GM23338 (cell line): Measurements from ENCODE around the gene DAPK2. TPM values are rescaled to one million over a fixed set of nuclear protein-coding genes. Genes with fewer than 3 reads are reported as not detected.
"Not testable (repeated sequence)": the region's sequence is repeated elsewhere in the genome, so short reads cannot be mapped to it uniquely, and the experiment has no call there.

Source experiments
- ATAC-seq: fragments of 200-7000 bp; cut with Tn5 transposase; 3 replicates; pipeline ENCODE4 v1.9.1; 2020
- DNase-seq: peaks from one replicate; pipeline ENCODE4 v3.0.0-alpha.2; 2015; ENCODE audit warnings: low spot score
- H2AFZ ChIP-seq: fragments of 200-600 bp; sonication (generic); 2 replicates; pipeline ENCODE4 v1.8.0; 2016; ENCODE audit warnings: antibody characterized with exemption, mild to moderate bottlenecking, moderate library complexity
- H3F3A ChIP-seq: fragments of 200-600 bp; sonication (generic); replicated peaks from 2 replicates; pipeline ENCODE4 v1.8.0; 2017; ENCODE audit warnings: antibody characterized with exemption, mixed run types, low read depth
- H3K27ac ChIP-seq: fragments of 200-600 bp; sonication (generic); 2 replicates; pipeline ENCODE4 v1.6.1; 2016; ENCODE audit warnings: low read depth
- H3K27me3 ChIP-seq: fragments of 200-600 bp; sonication (generic); 2 replicates; pipeline ENCODE4 v1.8.0; 2016; ENCODE audit warnings: mild to moderate bottlenecking, mixed run types, moderate library complexity; ENCODE audit not compliant: insufficient read depth
- H3K36me3 ChIP-seq: fragments of 200-600 bp; sonication (generic); 2 replicates; pipeline ENCODE4 v1.8.0; 2016; ENCODE audit warnings: mild to moderate bottlenecking; ENCODE audit not compliant: insufficient read depth
- H3K4me1 ChIP-seq: fragments of 200-600 bp; sonication (generic); 2 replicates; pipeline ENCODE4 v1.8.0; 2016; ENCODE audit warnings: mild to moderate bottlenecking, moderate library complexity; ENCODE audit not compliant: insufficient read depth
- H3K4me2 ChIP-seq: fragments of 200-600 bp; sonication (generic); 2 replicates; pipeline ENCODE4 v1.7.1; 2017; ENCODE audit warnings: mixed run types
- H3K4me3 ChIP-seq: fragments of 200-600 bp; sonication (generic); 2 replicates; pipeline ENCODE4 v1.6.1; 2016; ENCODE audit warnings: mixed run types
- H3K79me2 ChIP-seq: fragments of 200-600 bp; sonication (generic); replicated peaks from 2 replicates; pipeline ENCODE4 v1.8.0; 2017; ENCODE audit warnings: mild to moderate bottlenecking; ENCODE audit not compliant: insufficient read depth
- H3K9me2 ChIP-seq: fragments of 200-600 bp; sonication (generic); 2 replicates; pipeline ENCODE4 v1.8.0; 2017; ENCODE audit not compliant: insufficient read depth
- H4K20me1 ChIP-seq: fragments of 200-600 bp; sonication (generic); replicated peaks from 2 replicates; pipeline ENCODE4 v1.8.0; 2017; ENCODE audit warnings: mild to moderate bottlenecking; ENCODE audit not compliant: insufficient read depth
- H3K27ac Mint-ChIP-seq: 2 replicates; pipeline ENCODE4 v1.8.0; 2020; ENCODE audit warnings: inconsistent platforms, mild to moderate bottlenecking, moderate library complexity, mixed read lengths
- H3K27me3 Mint-ChIP-seq: 3 replicates; pipeline ENCODE4 v1.8.0; 2022; ENCODE audit warnings: low read depth, mild to moderate bottlenecking, moderate library complexity, mixed read lengths, inconsistent platforms; ENCODE audit not compliant: insufficient read depth, poor library complexity
- H3K36me3 Mint-ChIP-seq: 3 replicates; pipeline ENCODE4 v1.8.0; 2021; ENCODE audit warnings: low read depth, mild to moderate bottlenecking, inconsistent platforms, moderate library complexity, mixed read lengths
- H3K4me1 Mint-ChIP-seq: 3 replicates; pipeline ENCODE4 v1.8.0; 2020; ENCODE audit warnings: mild to moderate bottlenecking, inconsistent platforms, mixed read lengths
- H3K4me3 Mint-ChIP-seq: 3 replicates; pipeline ENCODE4 v1.8.0; 2021; ENCODE audit warnings: moderate library complexity, mild to moderate bottlenecking, inconsistent platforms, mixed read lengths
- H3K9me3 Mint-ChIP-seq: 3 replicates; pipeline ENCODE4 v1.8.0; 2020; ENCODE audit warnings: moderate library complexity, mild to moderate bottlenecking, inconsistent platforms, mixed read lengths
- EZH2phosphoT487 ChIP-seq: fragments of 200-600 bp; sonication (generic); IDR thresholded peaks from one replicate; pipeline ENCODE4 v1.8.1; 2018; ENCODE audit warnings: antibody characterized with exemption; ENCODE audit not compliant: unreplicated experiment
- STAT1 ChIP-seq: IDR thresholded peaks from one replicate; pipeline ENCODE4 v1.6.1; 2016; ENCODE audit warnings: antibody characterized with exemption; ENCODE audit not compliant: unreplicated experiment
- ZNF331 ChIP-seq: fragments of 250-450 bp; sonication (Bioruptor Pico); IDR thresholded peaks from 2 replicates; pipeline ENCODE4 v1.5.0; 2020; ENCODE audit warnings: low read depth, mild to moderate bottlenecking, moderate library complexity
- polyA plus RNA-seq: library from polyadenylated mRNA; unstranded; fragments of >200 nt; fragmentation: Nextera tagmentation; extraction: Ambion mirVana; gene quantifications from 2 replicates; pipeline ENCODE4 v1.2.1, GENCODE V29; 2016
- total RNA-seq: library from RNA; depleted of rRNA; stranded (reverse); fragments of >200 nt; shearing (Covaris generic); gene quantifications from 2 replicates; pipeline ENCODE4 v1.2.3, GENCODE V29; 2014
- TF ChIP-seq, protein P1 (sequence below): fragments of 250-450 bp; sonication (Bioruptor Pico); IDR thresholded peaks from 2 replicates; pipeline ENCODE4 v1.5.0; 2020; ENCODE audit warnings: mild to moderate bottlenecking, moderate library complexity

Gene DAPK2
- total and polyA plus RNA-seq, 2 experiments from 2014 or later = 1.6 to 3.1 TPM

DNA sequence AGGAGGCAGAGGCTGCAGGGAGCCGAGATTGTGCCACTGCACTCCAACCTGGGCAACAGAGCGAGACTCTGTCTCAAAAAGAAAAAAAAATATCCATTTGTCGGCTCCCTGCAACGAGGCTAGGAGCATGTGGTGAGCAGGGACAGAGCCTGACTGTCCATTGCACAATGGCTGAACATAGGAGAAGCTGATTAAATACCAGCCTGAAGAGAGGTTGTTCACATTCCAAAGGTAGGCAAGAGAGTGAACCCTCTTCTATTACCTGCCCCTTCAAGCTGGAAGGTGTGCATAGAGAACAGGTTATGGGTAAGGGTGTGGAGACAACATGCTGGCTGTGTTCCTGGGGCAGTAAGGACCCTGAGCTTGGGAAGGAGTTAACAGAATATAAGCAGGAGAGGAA is 78.7 kb downstream of the DAPK2 start:
- Histone ChIP-seq H3K4me3 (no peak overlapping the region), H3K4me1 (peaks cover 6% of the 10 kb centered on the region), H3K79me2 (no peaks in the 10 kb centered on the region), H3K36me3 (0 out of 2 replicates have a peak, but pooled peaks cover 10% of the 10 kb centered on the region), H3K9me2 (peaks cover 6% of the 10 kb centered on the region; the same call in 1 of the 2 replicates), H3K27ac (no peak overlapping the region), H4K20me1 (no peaks in the 10 kb centered on the region), H3K27me3 (no peaks in the 10 kb centered on the region), H3F3A (no peaks in the 10 kb centered on the region), H3K4me2 (no peak overlapping the region), H2AFZ (no peak overlapping the region)
- Mint-ChIP-seq H3K4me3 (no peak overlapping the region), H3K27me3 (peaks cover 13% of the 10 kb centered on the region), H3K4me1 (peaks cover 21% of the 10 kb centered on the region), H3K9me3 (peaks cover 30% of the 10 kb centered on the region), H3K27ac (no peak overlapping the region), H3K36me3 (peaks cover 27% of the 10 kb centered on the region)
- DNase-seq = no peak
- ATAC-seq = no peak
- TF ChIP-seq STAT1 (no peak), ZNF331 (no peak), EZH2phosphoT487 (no peak)
- TF ChIP-seq, protein P1, sequence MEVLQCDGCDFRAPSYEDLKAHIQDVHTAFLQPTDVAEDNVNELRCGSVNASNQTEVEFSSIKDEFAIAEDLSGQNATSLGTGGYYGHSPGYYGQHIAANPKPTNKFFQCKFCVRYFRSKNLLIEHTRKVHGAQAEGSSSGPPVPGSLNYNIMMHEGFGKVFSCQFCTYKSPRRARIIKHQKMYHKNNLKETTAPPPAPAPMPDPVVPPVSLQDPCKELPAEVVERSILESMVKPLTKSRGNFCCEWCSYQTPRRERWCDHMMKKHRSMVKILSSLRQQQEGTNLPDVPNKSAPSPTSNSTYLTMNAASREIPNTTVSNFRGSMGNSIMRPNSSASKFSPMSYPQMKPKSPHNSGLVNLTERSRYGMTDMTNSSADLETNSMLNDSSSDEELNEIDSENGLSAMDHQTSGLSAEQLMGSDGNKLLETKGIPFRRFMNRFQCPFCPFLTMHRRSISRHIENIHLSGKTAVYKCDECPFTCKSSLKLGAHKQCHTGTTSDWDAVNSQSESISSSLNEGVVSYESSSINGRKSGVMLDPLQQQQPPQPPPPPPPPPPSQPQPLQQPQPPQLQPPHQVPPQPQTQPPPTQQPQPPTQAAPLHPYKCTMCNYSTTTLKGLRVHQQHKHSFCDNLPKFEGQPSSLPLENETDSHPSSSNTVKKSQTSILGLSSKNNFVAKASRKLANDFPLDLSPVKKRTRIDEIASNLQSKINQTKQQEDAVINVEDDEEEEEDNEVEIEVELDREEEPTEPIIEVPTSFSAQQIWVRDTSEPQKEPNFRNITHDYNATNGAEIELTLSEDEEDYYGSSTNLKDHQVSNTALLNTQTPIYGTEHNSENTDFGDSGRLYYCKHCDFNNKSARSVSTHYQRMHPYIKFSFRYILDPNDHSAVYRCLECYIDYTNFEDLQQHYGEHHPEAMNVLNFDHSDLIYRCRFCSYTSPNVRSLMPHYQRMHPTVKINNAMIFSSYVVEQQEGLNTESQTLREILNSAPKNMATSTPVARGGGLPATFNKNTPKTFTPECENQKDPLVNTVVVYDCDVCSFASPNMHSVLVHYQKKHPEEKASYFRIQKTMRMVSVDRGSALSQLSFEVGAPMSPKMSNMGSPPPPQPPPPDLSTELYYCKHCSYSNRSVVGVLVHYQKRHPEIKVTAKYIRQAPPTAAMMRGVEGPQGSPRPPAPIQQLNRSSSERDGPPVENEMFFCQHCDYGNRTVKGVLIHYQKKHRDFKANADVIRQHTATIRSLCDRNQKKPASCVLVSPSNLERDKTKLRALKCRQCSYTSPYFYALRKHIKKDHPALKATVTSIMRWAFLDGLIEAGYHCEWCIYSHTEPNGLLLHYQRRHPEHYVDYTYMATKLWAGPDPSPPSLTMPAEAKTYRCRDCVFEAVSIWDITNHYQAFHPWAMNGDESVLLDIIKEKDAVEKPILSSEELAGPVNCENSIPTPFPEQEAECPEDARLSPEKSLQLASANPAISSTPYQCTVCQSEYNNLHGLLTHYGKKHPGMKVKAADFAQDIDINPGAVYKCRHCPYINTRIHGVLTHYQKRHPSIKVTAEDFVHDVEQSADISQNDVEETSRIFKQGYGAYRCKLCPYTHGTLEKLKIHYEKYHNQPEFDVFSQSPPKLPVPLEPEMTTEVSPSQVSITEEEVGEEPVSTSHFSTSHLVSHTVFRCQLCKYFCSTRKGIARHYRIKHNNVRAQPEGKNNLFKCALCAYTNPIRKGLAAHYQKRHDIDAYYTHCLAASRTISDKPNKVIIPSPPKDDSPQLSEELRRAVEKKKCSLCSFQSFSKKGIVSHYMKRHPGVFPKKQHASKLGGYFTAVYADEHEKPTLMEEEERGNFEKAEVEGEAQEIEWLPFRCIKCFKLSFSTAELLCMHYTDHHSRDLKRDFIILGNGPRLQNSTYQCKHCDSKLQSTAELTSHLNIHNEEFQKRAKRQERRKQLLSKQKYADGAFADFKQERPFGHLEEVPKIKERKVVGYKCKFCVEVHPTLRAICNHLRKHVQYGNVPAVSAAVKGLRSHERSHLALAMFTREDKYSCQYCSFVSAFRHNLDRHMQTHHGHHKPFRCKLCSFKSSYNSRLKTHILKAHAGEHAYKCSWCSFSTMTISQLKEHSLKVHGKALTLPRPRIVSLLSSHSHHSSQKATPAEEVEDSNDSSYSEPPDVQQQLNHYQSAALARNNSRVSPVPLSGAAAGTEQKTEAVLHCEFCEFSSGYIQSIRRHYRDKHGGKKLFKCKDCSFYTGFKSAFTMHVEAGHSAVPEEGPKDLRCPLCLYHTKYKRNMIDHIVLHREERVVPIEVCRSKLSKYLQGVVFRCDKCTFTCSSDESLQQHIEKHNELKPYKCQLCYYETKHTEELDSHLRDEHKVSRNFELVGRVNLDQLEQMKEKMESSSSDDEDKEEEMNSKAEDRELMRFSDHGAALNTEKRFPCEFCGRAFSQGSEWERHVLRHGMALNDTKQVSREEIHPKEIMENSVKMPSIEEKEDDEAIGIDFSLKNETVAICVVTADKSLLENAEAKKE (CRISPR knock-in tag) = no peak

DNA sequence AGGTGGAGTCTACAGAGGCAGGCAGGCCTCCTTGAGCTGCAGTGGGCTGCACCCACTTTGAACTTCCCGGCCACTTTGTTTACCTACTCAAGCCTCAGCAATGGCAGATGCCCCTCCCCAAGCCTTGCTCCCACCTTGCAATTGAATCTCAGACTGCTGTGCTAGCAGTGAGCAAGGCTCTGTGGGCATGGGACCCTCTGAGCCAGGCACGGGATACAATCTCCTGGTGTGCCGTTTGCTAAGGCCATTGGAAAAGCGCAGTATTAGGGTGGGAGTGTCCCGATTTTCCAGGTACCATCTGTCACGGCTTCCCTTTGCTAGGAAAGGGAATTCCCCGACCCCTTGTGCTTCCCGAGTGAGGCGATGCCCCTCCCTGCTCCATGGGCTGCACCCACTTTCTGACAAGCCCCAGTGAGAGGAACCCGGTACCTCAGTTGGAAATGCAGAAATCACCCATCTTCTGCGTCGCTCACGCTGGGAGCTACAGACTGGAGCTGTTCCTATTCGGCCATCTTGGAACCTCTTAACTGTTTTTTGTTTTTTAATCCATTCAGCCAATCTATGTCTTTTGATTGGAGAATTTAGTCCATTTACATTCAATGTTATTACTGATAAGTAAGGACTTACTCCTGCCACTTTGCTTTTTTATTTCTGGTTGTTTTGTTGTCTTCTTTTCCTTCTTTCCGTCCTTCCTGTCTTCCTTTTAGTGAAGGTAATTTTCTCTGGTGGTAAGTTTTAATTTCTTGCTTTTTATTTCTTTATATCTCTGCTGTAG is 83.2 kb downstream of the DAPK2 start:
- H3K4me3 Mint-ChIP-seq, ATAC-seq, H3K9me2 ChIP-seq, H3K4me1 Mint-ChIP-seq, H3K79me2 ChIP-seq, H3K27me3 Mint-ChIP-seq, H3F3A ChIP-seq, H4K20me1 ChIP-seq, H3K27me3 ChIP-seq, DNase-seq, H3K4me3 ChIP-seq, H3K36me3 ChIP-seq, H3K27ac ChIP-seq, H3K4me2 ChIP-seq, H2AFZ ChIP-seq, H3K4me1 ChIP-seq, H3K27ac Mint-ChIP-seq: not testable (repeated sequence)
- peaks cover 31% of the 10 kb centered on the region for H3K36me3 Mint-ChIP-seq
- H3K9me3 Mint-ChIP-seq = peaks cover 48% of the 10 kb centered on the region
